Lower lobe of right lung (tissue), 2 donors: ENCODE results near the gene AOAH. TPM values are rescaled to one million over a fixed set of nuclear protein-coding genes. Genes with fewer than 3 reads are reported as not detected.

Experiments used
- ATAC-seq, 2 donors: fragments of 200-7000 bp; cut with Tn5 transposase; one replicate each; pipeline ENCODE4 v1.9.1; 2020 to 2022; ENCODE audit warnings: mild to moderate bottlenecking in 2 of 2, moderate library complexity in 2 of 2
- DNase-seq: peaks from one replicate; pipeline ENCODE4 v3.0.0-alpha.2; 2020
- H3K27ac ChIP-seq: fragments of 200-600 bp; one replicate; pipeline ENCODE4 v1.8.0; 2022
- H3K27me3 ChIP-seq: fragments of 200-600 bp; one replicate; pipeline ENCODE4 v1.8.0; 2022; ENCODE audit warnings: low read depth
- H3K36me3 ChIP-seq: fragments of 200-600 bp; one replicate; pipeline ENCODE4 v1.8.0; 2022; ENCODE audit warnings: mild to moderate bottlenecking
- H3K4me1 ChIP-seq: fragments of 200-600 bp; one replicate; pipeline ENCODE4 v1.8.0; 2022
- H3K4me3 ChIP-seq: fragments of 200-600 bp; one replicate; pipeline ENCODE4 v1.8.0; 2022; ENCODE audit warnings: mild to moderate bottlenecking
- H3K9me3 ChIP-seq: fragments of 200-600 bp; one replicate; pipeline ENCODE4 v1.8.0; 2022
- CTCF ChIP-seq: fragments of 200-600 bp; IDR thresholded peaks from one replicate; pipeline ENCODE4 v1.8.0; 2022; ENCODE audit warnings: antibody characterized with exemption, mild to moderate bottlenecking
- intact Hi-C: fragments of 100-400 bp; cut with DNase I; formaldehyde crosslinking; loops from one replicate; pipeline ENCODE4 v1.11.0; 2022
- total RNA-seq: library from RNA; stranded (reverse); fragmentation: NEBNext Ultra II Directional; extraction: Animal tissue kit (Norgen Biotek cat#: 25700); gene quantifications from one replicate; pipeline ENCODE4 v1.2.1, GENCODE V29; 2021
- donor health status: DM: no; HTN: yes; CAD: no; lungs with severe emphysema.

The AOAH gene
- total RNA-seq, 1 donor from 2014 or later = 29.2 TPM

GRCh38 chr7:36521911-36522310, 202.4 kb downstream of the AOAH start:
- Histone ChIP-seq H3K9me3 (no peaks in the 10 kb centered on the region), H3K36me3 (no peaks in the 10 kb centered on the region), H3K27ac (no peak overlapping the region), H3K4me1 (no peaks in the 10 kb centered on the region), H3K4me3 (no peak overlapping the region), H3K27me3 (no peaks in the 10 kb centered on the region)
- DNase-seq = no peak
- TF ChIP-seq CTCF = no peak
- intact Hi-C loops = no loop called here
- no peak for ATAC-seq

- ATAC-seq = no peak
- intact Hi-C loops = no loop called here
Measured at GRCh38 chr7:36521133-36521532, 203.2 kb downstream of the AOAH start.

GRCh38 chr7:36515847-36516246, 208.4 kb downstream of the AOAH start:
- TF ChIP-seq CTCF = no peak
- Histone ChIP-seq H3K27ac (no peak overlapping the region), H3K9me3 (no peaks in the 10 kb centered on the region), H3K36me3 (no peaks in the 10 kb centered on the region), H3K27me3 (no peaks in the 10 kb centered on the region), H3K4me1 (no peaks in the 10 kb centered on the region), H3K4me3 (no peak overlapping the region)
- intact Hi-C loops = no loop called here
- no peak for DNase-seq
- peak in 1 of 2 donors; percentile 10 for ATAC-seq

More at GRCh38 chr7:36521133-36521532, 203.2 kb downstream of the AOAH start:
- H3K9me3 ChIP-seq = no peaks in the 10 kb centered on the region
- no peak overlapping the region for H3K27ac ChIP-seq
- H3K27me3 ChIP-seq = no peaks in the 10 kb centered on the region
- no peaks in the 10 kb centered on the region for H3K36me3 ChIP-seq
- no peak for TF ChIP-seq CTCF
- no peak overlapping the region for H3K4me3 ChIP-seq
- no peaks in the 10 kb centered on the region for H3K4me1 ChIP-seq
- DNase-seq = no peak

GRCh38 chr7:36514289-36515243, 209.7 kb downstream of the AOAH start:
- Histone ChIP-seq H3K4me1 (no peaks in the 10 kb centered on the region), H3K27me3 (no peaks in the 10 kb centered on the region), H3K36me3 (no peaks in the 10 kb centered on the region), H3K4me3 (no peak overlapping the region), H3K27ac (no peak overlapping the region), H3K9me3 (no peaks in the 10 kb centered on the region)
- ATAC-seq = no peak
- intact Hi-C loops = no loop called here
- DNase-seq = no peak
- no peak for TF ChIP-seq CTCF

- TF ChIP-seq CTCF = no peak
- intact Hi-C loops = no loop called here
- Histone ChIP-seq H3K4me1 (no peaks in the 10 kb centered on the region), H3K36me3 (no peaks in the 10 kb centered on the region), H3K27ac (no peak overlapping the region), H3K27me3 (no peaks in the 10 kb centered on the region), H3K9me3 (no peaks in the 10 kb centered on the region), H3K4me3 (no peak overlapping the region)
- DNase-seq = no peak
- ATAC-seq = no peak
Measured at GRCh38 chr7:36513393-36513792, 210.9 kb downstream of the AOAH start.
